Colon (tissue), 2 donors: ENCODE measurements around the gene HIPK1.
"Not testable (repeated sequence)": the region's sequence is repeated elsewhere in the genome, so short reads cannot be mapped to it uniquely, and the experiment has no call there.

Source experiments
- FAIRE-seq: peaks from 2 replicates; lab custom pipeline; 2012; peaks lifted over from hg19 to GRCh38; lab: Jason Lieb, UNC
- donor health status: control.
- donor health status: control.

HIPK1 gene

DNA sequence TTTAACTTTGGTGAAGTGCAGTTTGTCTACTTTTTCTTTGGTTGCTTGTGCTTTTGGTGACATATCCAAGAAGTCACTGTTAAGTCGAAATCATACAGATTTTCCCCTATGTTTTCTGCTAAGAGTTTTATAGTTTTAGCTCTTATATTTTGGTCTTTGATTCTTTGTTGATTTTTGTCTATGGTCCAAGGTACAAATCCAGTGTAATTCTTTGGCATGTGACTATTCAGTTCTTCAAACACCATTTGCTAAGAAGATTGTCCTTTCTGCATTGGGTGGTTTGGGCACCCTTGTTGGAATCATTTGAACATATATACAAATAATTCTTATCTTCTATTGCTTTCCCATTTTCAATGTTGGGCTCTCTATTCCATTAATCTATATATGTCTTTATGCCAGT lies 16.2 kb downstream of the HIPK1 start:
- no peak for FAIRE-seq

DNA sequence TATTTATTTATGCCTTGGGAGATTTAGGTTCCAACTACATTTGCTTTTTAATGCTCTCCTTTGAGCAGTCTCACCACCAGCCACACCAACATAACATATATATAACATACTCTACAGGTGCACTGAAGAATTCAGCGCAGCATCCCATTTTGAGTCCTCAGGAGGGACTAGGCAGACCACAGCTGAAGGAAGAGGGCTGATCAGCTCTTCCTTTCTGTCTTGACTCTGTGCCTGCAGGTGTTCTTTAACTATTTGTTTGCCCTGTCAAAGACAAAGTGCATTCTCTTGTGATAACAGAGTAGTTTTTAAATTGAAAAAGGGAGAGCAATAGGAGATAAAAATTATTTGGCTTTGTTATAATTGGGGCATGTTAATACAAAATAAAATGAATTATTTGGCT lies 17.0 kb downstream of the HIPK1 start:
- no peak for FAIRE-seq

DNA sequence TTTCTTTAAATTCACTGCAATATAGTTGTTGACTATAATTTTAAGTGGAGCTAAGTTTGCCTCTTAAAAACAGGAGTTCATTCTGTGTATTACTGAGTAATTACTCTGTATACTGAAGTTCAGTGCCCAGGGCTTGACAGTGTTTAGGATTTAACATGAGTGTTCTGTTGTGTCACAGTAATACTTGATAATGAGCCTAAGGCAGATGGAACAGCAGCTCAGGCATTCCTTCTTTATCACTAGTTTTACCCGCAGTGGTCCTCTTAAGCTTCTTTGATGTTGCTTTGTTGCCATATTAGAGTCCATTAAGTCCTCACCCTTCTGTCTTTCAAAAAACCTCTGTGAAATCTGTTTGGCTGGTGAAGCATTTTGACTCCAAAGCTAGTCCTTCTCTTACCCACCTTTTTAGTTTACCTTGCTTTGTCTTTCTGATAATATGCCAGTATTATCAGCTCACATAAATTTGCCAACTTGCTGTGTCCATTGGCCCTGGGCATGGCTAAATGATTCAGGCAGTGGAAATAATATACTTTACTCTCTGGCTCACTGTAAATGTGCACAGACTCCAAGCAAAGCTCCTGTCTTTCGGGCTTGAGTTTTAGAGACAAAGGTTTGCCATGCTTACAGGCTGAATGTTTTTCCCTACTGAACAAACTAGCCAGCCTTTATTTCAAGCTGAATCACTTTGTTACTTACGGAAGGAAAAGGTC lies 17.7 kb downstream of the HIPK1 start:
- FAIRE-seq: no peak

DNA sequence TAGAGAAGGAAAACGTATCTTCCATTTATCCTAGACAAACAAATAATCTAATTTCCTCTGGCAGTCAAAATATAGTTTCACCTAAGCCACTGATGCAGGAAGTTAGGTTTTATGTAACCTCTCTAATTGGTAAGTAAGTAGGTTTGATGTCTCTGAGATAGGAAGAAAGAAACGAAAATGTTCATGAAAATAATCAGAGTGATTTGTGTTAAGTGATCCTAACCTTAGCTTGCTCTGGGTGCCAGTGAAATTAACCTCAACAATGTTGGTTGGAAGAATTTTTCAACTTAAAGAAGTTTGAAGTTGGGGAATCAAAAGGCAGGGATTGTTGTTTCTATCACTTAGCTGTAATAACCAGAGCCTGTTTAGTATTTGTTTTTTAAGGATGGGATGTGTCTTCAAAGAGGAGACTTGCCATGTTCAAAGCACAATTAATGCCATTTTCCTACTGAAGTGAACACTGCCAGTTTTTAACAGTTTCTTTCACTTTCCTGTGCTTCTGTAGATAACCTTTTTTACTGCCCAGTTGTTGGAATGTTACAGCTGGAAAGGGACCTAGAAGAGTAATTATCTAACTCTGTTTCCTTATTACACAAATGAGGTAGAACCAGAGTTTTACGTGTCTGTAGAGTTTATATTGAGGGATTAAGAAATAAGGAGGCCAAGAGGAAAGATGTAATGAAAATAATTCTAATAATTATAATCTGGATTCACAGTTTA lies 18.4 kb downstream of the HIPK1 start:
- no peak for FAIRE-seq

DNA sequence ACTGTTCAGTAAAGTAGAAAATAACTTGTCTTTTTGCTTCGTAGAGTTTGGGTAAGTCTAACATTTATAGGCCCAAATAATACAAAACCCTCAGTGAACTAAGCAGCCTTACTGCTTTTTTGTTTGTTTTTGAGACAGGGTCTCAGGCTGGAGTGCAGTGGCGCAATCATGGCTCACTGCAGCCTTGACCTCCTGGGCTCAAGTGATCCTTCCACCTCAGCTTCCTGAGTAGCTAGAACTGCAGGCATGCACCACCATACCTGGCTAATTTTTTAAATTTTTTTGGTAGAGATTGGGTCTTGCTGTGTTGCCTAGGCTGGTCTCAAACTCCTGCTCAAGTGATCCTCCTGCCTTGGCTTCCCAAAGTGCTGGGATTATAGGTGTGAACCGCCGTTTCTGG lies 19.0 kb downstream of the HIPK1 start:
- not testable (repeated sequence) for FAIRE-seq

DNA sequence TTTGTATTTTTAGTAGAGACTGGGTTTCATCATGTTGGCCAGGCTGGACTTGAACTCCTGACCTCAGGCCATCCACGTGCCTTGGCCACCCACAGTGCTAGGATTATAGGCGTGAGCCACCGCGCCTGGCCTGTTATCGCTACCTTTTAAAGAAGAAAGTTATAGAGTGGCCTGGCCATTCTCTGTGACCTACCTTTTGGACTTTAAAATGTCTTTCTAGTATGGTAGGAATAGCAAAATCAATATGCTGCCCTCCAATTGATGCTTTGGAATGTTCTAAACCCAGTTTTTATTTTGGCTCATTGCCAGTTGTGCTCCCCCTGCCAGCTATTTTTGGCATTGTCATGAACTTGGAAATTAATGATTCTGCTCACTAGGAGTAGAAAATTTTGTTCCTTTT lies 19.9 kb downstream of the HIPK1 start:
- no peak for FAIRE-seq

DNA sequence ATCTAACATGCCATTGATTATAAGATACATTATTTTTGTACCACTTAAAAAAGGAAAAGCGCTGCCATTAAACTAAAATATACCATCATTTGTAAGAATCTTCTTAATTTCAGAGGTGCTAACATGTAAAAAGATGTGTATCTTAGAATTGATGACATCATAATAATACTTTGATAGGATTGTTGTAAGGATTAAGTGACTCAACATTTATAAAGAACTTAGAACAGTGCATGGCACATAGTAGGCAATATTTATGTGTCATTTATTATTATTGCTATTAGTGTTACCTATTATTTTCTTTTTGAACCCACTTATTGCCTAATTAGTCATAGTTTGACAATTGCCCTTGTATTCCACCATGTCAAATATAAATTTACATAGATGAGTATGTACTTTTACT lies 21.8 kb downstream of the HIPK1 start:
- FAIRE-seq: no peak

DNA sequence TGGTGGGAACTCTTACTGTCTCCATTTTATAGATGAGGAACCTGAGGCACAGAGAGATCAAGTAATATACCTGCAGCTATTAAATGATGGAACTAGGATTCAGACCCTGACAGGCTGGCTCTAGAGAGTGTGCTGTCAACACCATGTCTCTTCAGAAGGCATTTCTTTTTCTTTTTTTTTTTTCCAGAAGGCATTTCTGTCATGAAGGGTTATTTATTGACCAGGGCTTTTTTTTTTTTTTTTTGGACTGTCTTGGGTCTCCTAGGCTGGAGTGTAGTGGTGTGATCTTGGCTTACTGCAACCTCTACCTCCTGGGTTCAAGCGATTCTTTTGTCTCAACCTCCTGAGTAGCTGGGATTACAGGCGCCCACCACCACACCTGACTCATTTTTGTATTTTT lies 22.6 kb downstream of the HIPK1 start:
- FAIRE-seq: no peak

DNA sequence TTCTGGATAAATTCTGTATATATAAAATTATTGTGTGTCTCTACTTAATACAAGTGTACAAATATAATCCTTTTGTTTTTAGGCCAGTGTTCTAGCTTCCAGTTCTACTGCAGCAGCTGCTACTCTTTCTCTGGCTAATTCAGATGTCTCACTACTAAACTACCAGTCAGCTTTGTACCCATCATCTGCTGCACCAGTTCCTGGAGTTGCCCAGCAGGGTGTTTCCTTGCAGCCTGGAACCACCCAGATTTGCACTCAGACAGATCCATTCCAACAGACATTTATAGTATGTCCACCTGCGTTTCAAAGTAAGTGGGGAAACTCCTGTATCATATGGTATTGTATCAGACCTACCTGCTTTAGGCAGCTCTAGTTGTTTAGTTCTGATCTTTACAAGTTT lies 28.9 kb downstream of the HIPK1 start:
- FAIRE-seq: no peak

DNA sequence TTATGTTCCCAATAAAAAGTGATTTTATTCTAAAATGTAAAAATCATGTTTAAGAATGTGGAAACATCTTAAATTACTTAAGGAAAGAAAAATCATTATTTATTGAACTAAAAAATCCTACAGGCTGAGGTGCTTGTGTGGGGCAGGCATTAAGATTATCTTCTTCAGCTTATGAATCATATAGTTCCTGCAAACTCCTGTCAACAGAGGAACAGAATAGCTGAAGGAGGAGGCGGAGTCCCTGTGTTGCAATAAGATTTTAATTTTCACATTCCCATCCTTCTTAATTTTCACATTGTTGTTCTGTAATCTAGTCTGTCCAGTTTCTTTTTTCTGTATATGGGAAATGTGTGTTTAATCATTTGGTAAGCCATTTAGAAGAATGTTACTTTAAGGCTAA lies 29.6 kb downstream of the HIPK1 start:
- FAIRE-seq: no peak

DNA sequence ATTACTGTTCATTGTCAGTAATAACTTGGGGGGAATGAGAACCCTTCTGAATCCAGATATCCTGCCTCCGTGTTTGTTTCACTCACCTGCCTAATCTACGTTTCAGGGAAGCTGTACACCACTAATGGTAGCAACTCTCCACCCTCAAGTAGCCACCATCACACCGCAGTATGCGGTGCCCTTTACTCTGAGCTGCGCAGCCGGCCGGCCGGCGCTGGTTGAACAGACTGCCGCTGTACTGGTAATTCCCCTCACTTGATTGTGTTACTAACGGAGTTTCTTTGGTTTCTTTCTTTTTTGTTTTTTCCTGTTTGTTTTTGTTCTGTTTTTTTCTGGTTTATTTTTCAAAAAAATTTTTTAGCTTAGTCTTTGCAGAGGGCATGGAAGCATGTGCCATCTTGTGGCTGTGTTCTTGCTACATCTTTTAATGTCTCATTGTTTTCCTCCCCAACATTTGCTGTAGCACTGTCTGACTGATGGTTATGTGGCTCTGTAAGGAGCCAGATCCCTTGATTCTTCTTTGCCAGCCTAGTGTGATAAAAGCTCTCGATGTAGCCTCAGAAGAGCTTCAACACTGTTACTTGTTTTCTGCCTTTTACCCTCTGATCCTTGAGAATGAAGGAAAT lies 34.3 kb downstream of the HIPK1 start:
- FAIRE-seq: no peak

DNA sequence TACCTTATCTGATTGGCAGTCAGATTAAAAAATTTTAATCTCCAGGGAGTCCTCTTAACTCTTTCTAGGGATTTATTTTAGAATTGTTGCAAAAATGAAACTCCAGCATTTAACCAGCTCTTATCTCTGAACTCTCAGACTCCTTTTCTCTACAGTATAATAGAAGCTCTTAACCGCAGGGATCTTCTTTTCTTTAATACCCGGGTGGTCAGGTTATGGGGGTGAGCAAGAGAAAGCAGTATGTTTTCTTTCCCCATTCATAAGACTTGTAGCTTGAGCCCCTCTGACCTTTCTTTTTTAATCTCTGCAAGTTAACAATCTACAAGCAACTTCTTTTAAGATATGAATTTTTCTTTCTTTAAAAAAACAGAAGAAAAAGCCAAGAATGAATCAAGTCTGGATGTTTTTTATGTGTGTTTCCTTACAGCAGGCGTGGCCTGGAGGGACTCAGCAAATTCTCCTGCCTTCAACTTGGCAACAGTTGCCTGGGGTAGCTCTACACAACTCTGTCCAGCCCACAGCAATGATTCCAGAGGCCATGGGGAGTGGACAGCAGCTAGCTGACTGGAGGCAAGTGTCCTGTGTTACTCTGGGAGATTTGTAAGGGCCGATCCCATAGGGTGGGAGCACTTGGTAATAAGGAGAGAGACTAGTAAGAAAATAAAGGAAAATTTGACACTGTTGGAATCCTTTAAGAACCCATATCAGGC lies 36.7 kb downstream of the HIPK1 start:
- no peak for FAIRE-seq

DNA sequence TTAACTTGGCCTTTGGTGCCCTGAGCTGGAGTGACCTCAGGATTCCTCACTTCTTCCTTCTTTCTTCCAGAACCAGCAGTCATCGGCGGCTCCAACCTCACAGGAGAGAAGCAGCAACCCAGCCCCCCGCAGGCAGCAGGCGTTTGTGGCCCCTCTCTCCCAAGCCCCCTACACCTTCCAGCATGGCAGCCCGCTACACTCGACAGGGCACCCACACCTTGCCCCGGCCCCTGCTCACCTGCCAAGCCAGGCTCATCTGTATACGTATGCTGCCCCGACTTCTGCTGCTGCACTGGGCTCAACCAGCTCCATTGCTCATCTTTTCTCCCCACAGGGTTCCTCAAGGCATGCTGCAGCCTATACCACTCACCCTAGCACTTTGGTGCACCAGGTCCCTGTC lies 43.8 kb downstream of the HIPK1 start:
- no peak for FAIRE-seq

DNA sequence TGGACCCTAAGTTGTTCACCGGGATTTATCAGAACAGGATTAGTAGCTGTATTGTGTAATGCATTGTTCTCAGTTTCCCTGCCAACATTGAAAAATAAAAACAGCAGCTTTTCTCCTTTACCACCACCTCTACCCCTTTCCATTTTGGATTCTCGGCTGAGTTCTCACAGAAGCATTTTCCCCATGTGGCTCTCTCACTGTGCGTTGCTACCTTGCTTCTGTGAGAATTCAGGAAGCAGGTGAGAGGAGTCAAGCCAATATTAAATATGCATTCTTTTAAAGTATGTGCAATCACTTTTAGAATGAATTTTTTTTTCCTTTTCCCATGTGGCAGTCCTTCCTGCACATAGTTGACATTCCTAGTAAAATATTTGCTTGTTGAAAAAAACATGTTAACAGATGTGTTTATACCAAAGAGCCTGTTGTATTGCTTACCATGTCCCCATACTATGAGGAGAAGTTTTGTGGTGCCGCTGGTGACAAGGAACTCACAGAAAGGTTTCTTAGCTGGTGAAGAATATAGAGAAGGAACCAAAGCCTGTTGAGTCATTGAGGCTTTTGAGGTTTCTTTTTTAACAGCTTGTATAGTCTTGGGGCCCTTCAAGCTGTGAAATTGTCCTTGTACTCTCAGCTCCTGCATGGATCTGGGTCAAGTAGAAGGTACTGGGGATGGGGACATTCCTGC lies 46.2 kb downstream of the HIPK1 start:
- FAIRE-seq: no peak

DNA sequence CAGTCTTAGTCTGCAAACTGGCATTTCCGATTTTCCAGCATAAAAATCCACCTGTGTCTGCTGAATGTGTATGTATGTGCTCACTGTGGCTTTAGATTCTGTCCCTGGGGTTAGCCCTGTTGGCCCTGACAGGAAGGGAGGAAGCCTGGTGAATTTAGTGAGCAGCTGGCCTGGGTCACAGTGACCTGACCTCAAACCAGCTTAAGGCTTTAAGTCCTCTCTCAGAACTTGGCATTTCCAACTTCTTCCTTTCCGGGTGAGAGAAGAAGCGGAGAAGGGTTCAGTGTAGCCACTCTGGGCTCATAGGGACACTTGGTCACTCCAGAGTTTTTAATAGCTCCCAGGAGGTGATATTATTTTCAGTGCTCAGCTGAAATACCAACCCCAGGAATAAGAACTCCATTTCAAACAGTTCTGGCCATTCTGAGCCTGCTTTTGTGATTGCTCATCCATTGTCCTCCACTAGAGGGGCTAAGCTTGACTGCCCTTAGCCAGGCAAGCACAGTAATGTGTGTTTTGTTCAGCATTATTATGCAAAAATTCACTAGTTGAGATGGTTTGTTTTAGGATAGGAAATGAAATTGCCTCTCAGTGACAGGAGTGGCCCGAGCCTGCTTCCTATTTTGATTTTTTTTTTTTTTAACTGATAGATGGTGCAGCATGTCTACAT lies 47.6 kb downstream of the HIPK1 start:
- FAIRE-seq: no peak

DNA sequence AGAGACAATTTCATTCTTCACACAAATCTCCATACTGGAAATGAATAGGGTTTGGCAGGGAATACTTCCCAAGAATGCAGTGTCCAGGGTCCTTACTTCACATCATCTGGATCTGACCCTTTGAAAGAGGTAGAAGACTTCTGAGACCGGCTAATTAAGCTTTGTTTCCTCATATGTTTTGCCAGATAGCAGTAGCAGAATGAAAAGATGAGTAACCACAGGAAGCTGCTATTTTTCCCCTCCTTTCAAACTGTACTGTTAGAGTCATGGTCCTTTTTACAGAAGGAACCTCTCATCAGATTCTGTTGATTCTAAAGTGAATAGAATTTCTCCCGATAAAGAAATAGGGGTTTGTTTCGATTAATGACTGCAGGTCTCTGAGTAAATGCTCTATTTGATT lies 48.8 kb downstream of the HIPK1 start:
- no peak for FAIRE-seq

DNA sequence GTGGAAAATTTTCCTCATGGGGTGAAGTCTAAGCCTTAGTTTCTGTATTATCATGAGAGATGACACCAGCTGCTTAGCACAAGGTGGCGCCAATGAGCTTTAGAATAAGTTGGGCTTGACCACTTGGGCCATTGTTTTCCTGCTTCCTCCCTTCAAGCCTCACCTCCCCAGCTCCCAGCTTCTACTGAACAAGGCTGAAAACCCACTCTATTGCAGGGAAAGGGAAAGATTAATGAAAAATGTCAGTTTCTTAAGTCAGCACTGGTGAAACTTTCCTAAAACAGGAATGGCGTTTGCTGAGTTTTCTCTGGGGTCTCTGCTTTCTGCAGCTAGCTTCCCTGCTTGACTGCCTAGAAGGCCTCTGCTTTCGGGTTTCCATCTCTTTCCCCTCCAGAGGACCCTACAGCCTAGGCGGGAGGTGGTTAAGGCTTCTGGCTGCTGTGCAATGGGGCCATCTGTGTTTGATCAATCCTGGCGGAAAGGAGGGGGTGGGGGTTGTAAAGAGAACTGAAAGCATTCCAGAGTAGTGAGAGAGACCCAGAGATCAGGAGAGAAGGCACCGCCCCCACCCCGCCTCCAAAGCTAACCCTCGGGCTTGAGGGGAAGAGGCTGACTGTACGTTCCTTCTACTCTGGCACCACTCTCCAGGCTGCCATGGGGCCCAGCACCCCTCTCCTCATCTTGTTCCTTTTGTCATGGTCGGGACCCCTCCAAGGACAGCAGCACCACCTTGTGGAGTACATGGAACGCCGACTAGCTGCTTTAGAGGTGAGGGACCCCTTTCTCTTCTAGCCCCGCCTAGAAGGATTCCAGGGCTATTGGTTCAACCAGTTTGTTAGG lies 50.0 kb downstream of the HIPK1 start, which contains the start of gene OLFML3:
OLFML3 (plus strand) TSS at position 612 of the 840 bp plus-strand sequence; CDS start at position 655, 43 bp downstream.
- FAIRE-seq: no peak

DNA sequence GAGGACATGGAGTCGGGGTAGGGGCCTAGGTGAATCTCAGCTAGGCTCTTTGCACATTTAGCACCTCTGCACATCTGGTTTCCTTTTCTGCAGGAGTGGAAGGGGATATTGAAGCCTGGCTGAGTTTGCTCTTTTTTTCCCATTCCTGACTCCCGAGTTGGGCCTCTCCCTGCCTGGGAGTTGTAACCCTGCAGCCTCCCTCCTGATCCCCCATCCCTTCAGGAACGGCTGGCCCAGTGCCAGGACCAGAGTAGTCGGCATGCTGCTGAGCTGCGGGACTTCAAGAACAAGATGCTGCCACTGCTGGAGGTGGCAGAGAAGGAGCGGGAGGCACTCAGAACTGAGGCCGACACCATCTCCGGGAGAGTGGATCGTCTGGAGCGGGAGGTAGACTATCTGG lies 51.0 kb downstream of the HIPK1 start:
- FAIRE-seq: no peak

DNA sequence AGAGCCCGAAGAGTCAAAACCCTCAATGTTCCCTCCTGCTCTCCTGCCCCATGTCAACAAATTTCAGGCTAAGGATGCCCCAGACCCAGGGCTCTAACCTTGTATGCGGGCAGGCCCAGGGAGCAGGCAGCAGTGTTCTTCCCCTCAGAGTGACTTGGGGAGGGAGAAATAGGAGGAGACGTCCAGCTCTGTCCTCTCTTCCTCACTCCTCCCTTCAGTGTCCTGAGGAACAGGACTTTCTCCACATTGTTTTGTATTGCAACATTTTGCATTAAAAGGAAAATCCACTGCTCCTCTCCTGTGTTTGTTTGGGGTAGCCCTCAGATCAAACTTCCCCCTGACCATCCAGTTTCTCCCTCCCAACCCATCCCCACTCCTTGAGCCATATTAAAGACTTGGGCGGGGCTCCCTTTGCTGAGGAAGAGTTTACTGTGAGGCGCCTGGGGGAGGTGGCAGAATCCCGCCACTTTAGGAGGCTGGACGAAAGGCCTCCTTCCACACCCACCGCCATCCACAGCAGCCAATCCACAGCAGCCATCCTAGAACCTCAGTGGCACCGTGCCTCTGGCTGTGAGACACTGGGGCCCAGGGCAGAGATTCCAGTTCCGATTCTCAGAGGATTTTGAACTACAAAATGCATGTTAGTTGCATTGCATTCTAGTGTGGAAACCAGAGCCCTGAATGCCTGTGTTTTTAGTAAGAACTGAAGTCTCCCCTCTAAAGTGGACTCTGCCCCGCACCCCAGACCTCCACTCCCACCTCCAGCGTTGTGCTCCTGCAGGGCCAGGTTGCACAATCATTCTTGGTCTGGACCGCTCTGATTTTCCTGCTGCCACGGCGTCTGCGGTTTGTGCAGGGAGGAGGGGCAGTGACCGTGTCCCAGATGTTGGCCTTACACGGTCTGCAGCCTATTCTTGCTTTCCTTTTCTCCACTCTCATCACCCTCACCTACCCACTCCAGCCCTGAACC lies 53.1 kb downstream of the HIPK1 start:
- no peak for FAIRE-seq
